PC-3 (cell line): ENCODE measurements around the gene TMEM11.

Source experiments
- EZH2 ChIP-seq: fragments of 300-600 bp; sonication (generic); IDR thresholded peaks from one replicate; pipeline ENCODE4 v1.6.1; 2017; ENCODE audit warnings: antibody characterized with exemption, mild to moderate bottlenecking, low read length; ENCODE audit not compliant: unreplicated experiment
- EZH2phosphoT487 ChIP-seq: fragments of 300-600 bp; sonication (generic); IDR thresholded peaks from 2 replicates; pipeline ENCODE4 v1.6.1; 2018; ENCODE audit warnings: mild to moderate bottlenecking, antibody characterized with exemption, low read length, borderline replicate concordance
- TF ChIP-seq, protein P1 (sequence below): fragments of 300-600 bp; sonication (generic); conservative IDR thresholded peaks from 2 replicates; pipeline ENCODE4 v1.5.1; 2017; ENCODE audit warnings: antibody characterized with exemption, low read depth, mild to moderate bottlenecking, low read length

DNA sequence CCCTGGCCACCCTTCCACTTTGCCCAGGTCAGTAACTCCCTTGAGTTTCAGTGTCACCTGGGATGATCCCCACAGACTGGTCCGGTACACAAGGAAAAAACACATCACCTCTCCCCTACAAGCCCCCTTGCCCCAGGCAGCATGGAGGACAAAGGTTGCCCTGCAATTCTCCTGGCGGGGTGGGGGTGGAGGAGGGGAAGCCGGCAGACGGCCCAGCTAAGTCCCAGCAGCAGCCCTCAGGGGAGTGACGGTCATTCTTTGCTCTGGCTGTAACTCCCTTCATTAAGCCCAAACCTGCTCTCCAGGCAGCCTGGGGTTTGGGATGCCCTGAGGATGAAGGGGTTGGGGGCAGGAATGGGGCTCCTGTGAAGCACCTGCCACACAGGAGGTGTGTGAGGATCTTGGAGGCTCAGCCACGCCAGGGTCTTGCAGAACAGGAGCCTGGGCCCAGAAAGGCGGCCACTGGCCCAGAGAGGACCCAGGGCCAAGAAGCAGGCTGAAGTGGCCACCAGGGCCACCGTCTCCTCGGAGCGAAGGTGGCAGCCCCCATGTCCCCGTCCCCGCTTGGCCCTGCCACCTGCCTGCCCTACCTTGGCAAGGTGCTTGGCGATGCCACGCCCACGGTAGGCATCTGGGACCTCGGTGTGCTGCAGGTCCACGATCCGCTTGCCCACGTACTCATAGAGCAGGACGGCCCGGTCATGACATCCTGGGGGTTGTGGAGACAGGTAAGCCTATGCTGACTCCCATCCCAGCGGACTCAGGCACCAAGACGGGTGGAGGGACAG is 29.7 kb upstream of the TMEM11 start:
- TF ChIP-seq EZH2 (no peak), EZH2phosphoT487 (no peak)
- TF ChIP-seq, protein P1, sequence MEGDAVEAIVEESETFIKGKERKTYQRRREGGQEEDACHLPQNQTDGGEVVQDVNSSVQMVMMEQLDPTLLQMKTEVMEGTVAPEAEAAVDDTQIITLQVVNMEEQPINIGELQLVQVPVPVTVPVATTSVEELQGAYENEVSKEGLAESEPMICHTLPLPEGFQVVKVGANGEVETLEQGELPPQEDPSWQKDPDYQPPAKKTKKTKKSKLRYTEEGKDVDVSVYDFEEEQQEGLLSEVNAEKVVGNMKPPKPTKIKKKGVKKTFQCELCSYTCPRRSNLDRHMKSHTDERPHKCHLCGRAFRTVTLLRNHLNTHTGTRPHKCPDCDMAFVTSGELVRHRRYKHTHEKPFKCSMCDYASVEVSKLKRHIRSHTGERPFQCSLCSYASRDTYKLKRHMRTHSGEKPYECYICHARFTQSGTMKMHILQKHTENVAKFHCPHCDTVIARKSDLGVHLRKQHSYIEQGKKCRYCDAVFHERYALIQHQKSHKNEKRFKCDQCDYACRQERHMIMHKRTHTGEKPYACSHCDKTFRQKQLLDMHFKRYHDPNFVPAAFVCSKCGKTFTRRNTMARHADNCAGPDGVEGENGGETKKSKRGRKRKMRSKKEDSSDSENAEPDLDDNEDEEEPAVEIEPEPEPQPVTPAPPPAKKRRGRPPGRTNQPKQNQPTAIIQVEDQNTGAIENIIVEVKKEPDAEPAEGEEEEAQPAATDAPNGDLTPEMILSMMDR, result no peak
